DOHH2 (cell line): ENCODE data around the gene DGKE.

ENCODE experiments used
- H3F3A ChIP-seq: fragments of 200-600 bp; sonication (generic), shearing (Covaris generic); 2 replicates; pipeline ENCODE4 v1.6.0; 2016; ENCODE audit warnings: antibody characterized with exemption, mild to moderate bottlenecking; ENCODE audit not compliant: control insufficient read depth, insufficient read depth
- H3K27ac ChIP-seq: fragments of 200-600 bp; sonication (generic); 2 replicates; pipeline ENCODE4 v1.5.1; 2014; ENCODE audit warnings: low read depth, mild to moderate bottlenecking, low read length, moderate library complexity
- H3K27me3 ChIP-seq: fragments of 200-600 bp; sonication (generic); 2 replicates; pipeline ENCODE4 v1.6.1; 2014; ENCODE audit warnings: mild to moderate bottlenecking, low read length, mixed read lengths; ENCODE audit not compliant: control insufficient read depth
- H3K36me3 ChIP-seq: fragments of 200-600 bp; sonication (generic); 2 replicates; pipeline ENCODE4 v1.6.1; 2014; ENCODE audit warnings: mild to moderate bottlenecking, low read length, moderate library complexity, mixed read lengths; ENCODE audit not compliant: control insufficient read depth
- H3K4me1 ChIP-seq: fragments of 200-600 bp; sonication (generic); 2 replicates; pipeline ENCODE4 v1.6.1; 2014; ENCODE audit warnings: mild to moderate bottlenecking, low read length, mixed read lengths; ENCODE audit not compliant: control insufficient read depth
- H3K4me2 ChIP-seq: fragments of 200-600 bp; sonication (generic); 2 replicates; pipeline ENCODE4 v1.6.0; 2014; ENCODE audit warnings: mild to moderate bottlenecking, low read length, moderate library complexity
- H3K4me3 ChIP-seq: fragments of 200-600 bp; sonication (generic); 2 replicates; pipeline ENCODE4 v1.5.1; 2014; ENCODE audit warnings: mild to moderate bottlenecking, low read length, mixed read lengths
- H3K79me2 ChIP-seq: fragments of 200-600 bp; sonication (generic); 2 replicates; pipeline ENCODE4 v1.6.1; 2014; ENCODE audit warnings: mild to moderate bottlenecking, low read length, mixed read lengths; ENCODE audit not compliant: control insufficient read depth
- H3K9me2 ChIP-seq: fragments of 200-600 bp; sonication (generic); replicated peaks from 2 replicates; pipeline ENCODE4 v1.6.1; 2014; ENCODE audit warnings: mild to moderate bottlenecking, low read length, mixed read lengths; ENCODE audit not compliant: control insufficient read depth
- H3K9me3 ChIP-seq: fragments of 200-600 bp; sonication (generic); 2 replicates; pipeline ENCODE4 v1.6.1; 2014; ENCODE audit warnings: antibody characterized with exemption, low read length, mixed read lengths; ENCODE audit not compliant: control insufficient read depth, insufficient read depth
- H4K20me1 ChIP-seq: fragments of 200-600 bp; sonication (generic); 2 replicates; pipeline ENCODE4 v1.6.0; 2014; ENCODE audit warnings: low read depth, mild to moderate bottlenecking, antibody characterized with exemption, low read length, moderate library complexity; ENCODE audit not compliant: control insufficient read depth, insufficient read depth
- CTCF ChIP-seq: fragments of 200-600 bp; sonication (generic); IDR thresholded peaks from one replicate; pipeline ENCODE4 v1.5.1; 2014; ENCODE audit warnings: antibody characterized with exemption, mild to moderate bottlenecking, low read depth, low read length; ENCODE audit not compliant: poor library complexity, severe bottlenecking
- EZH2phosphoT487 ChIP-seq: fragments of 200-600 bp; sonication (generic); IDR thresholded peaks from 2 replicates; pipeline ENCODE4 v1.6.1; 2017; ENCODE audit warnings: borderline replicate concordance, mild to moderate bottlenecking, antibody characterized with exemption, low read length, moderate library complexity, mixed read lengths

The DGKE gene

GRCh38 chr17:56896968-56897359, 63.0 kb downstream of the DGKE start:
- peaks cover 90% of the 10 kb centered on the region for H3K36me3 ChIP-seq
- peaks cover 19% of the 10 kb centered on the region for H4K20me1 ChIP-seq
- peaks cover 20% of the 10 kb centered on the region for H3F3A ChIP-seq
- no peak for TF ChIP-seq CTCF
- no peak for TF ChIP-seq EZH2phosphoT487
- peak overlapping the region; percentile 59 for H3K4me3 ChIP-seq
- H3K9me3 ChIP-seq: no peaks in the 10 kb centered on the region
- no peaks in the 10 kb centered on the region for H3K79me2 ChIP-seq
- peaks cover 45% of the 10 kb centered on the region for H3K4me1 ChIP-seq
- H3K27me3 ChIP-seq: no peaks in the 10 kb centered on the region
- H3K9me2 ChIP-seq: no peaks in the 10 kb centered on the region
- H3K27ac ChIP-seq: peak overlapping the region; percentile 64
- peak overlapping the region; percentile 86 for H3K4me2 ChIP-seq

- no peaks in the 10 kb centered on the region for H3K27me3 ChIP-seq
- H3K4me1 ChIP-seq: peaks cover 45% of the 10 kb centered on the region
- H3K4me2 ChIP-seq: peak overlapping the region; percentile 86
- peaks cover 21% of the 10 kb centered on the region for H4K20me1 ChIP-seq
- H3K27ac ChIP-seq: peak overlapping the region; percentile 64
- H3K79me2 ChIP-seq: 0 out of 2 replicates have a peak, but pooled peaks cover 4% of the 10 kb centered on the region
- H3K9me3 ChIP-seq: no peaks in the 10 kb centered on the region
- H3K36me3 ChIP-seq: peaks cover 90% of the 10 kb centered on the region
- no peak for TF ChIP-seq CTCF
- TF ChIP-seq EZH2phosphoT487: no peak
- peaks cover 20% of the 10 kb centered on the region for H3F3A ChIP-seq
- no peaks in the 10 kb centered on the region for H3K9me2 ChIP-seq
- peak overlapping the region; percentile 59 for H3K4me3 ChIP-seq
Observed at GRCh38 chr17:56897646-56898424, 63.9 kb downstream of the DGKE start.

- Histone ChIP-seq H3F3A (peaks cover 20% of the 10 kb centered on the region), H3K4me1 (peaks cover 45% of the 10 kb centered on the region), H3K27me3 (no peaks in the 10 kb centered on the region), H3K36me3 (peaks cover 87% of the 10 kb centered on the region), H3K4me2 (no peak overlapping the region), H3K4me3 (no peak overlapping the region), H3K79me2 (0 out of 2 replicates have a peak, but pooled peaks cover 4% of the 10 kb centered on the region), H4K20me1 (peaks cover 21% of the 10 kb centered on the region), H3K9me3 (no peaks in the 10 kb centered on the region), H3K9me2 (no peaks in the 10 kb centered on the region), H3K27ac (no peak overlapping the region)
- TF ChIP-seq EZH2phosphoT487 (no peak), CTCF (no peak)
Observed at GRCh38 chr17:56898874-56899273, 64.9 kb downstream of the DGKE start.
